NCI-H460 (cell line): ENCODE measurements around the gene FRZB. TPM values are rescaled to one million over a fixed set of nuclear protein-coding genes. Genes with fewer than 3 reads are reported as not detected.
A peak's percentile ranks its signal among the peaks of the same experiment; 100 is the strongest.
"Not testable (repeated sequence)": the region's sequence is repeated elsewhere in the genome, so short reads cannot be mapped to it uniquely, and the experiment has no call there.

Source experiments
- DNase-seq: peaks from one replicate; pipeline ENCODE4 v3.0.0-alpha.2; 2016; ENCODE audit warnings: low read depth; ENCODE audit errors: extremely low read depth
- total RNA-seq: library from RNA; depleted of rRNA; stranded (reverse); fragments of >200 nt; shearing (Covaris generic); gene quantifications from 2 replicates; pipeline ENCODE4 v1.2.3, GENCODE V29; 2014

FRZB gene
- total RNA-seq, 1 experiment from 2014 or later = not detected

DNA sequence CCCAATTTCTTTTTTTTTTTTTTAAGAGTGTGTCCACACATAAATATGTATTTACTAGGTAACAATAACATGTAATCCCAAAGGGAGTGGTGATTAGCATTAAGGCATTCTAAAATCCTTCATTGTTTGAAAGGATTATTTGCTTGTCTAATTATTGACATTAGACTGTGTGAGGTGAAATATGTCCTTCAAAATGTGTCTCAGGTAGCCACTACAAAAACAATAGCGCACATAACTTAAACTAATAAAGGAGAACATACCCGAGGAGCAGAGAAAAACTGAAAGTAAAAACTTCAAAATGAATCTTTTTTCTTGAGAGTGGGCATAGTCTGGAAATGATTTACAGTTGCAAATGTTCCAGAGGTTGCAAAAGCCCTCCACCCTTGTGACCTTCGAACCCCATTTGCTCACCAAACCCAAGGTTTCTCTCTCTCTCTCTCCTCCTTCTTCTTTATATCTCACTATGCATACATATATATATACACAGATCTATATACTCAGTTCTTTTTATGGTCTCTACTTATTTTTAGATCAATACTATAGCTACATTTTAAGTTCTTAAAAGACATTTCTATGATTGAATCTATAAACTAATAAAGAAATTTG is 24.4 kb upstream of the FRZB start:
- DNase-seq = no peak

DNA sequence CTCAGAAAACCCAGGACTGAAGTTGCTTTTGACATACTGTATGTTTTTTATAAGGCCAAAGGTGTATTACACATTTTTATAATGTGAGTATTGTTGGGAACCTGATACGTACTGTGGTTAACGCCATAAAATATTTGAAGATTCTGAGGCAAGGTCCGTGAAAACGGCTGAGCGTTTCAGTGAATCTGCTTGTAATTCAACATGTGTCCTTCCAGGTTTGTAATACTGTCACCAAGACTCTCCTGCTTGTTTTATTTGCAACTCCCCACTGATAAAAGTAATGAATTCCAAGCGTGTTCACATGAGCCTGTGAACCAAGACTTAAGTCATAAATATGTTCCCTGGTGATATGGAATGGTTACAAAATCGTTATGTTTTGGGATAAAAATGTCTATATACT is 23.9 kb upstream of the FRZB start:
- no peak for DNase-seq

DNA sequence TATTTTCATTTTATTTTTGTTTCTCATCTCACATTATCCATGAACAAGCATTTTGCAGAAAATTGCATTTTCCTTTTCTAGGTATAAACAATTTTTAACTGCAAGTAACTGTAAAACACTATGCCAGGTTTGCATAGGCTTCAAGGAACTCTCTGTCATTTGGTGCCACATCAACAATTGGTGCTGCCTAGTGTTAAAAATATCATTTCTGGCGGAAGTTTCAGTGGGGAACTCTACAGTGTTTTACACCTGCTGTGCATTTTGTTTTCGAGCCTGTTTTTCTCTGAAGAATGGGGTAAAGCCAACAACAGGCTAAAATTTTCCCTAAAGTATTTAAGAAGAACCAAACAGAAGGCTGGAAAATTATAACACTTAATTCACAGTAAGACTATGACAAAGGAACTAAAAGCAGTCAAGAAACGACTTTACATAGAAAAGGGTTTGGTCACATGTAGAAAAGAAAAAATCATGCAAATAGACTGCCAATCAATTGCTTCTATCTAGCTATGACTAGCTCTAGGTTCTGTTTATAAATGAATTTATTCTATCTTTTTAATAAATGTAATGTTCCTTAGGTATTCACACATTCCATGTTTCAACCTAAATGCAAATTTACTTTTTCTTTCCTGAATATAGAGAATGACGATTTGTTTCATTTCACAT is 21.4 kb upstream of the FRZB start:
- DNase-seq = no peak

DNA sequence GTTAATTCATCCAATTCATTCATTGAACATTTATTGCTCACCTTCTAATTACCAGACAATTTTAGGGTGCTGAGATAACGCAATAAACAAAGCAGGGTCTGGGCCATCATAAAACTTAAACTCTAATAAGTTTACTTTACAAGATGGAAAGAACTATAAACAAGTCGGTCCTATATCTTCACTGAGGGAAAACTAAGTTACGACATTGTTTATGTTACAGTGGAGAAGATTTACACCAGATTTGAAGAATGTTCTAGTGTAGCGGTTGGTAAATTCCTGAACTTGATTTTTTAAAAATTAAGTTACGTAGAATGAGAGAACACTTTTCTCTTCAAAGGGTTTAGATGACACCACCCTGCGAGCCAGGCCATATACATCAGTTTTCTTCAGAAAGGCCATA is 20.7 kb upstream of the FRZB start:
- no peak for DNase-seq

DNA sequence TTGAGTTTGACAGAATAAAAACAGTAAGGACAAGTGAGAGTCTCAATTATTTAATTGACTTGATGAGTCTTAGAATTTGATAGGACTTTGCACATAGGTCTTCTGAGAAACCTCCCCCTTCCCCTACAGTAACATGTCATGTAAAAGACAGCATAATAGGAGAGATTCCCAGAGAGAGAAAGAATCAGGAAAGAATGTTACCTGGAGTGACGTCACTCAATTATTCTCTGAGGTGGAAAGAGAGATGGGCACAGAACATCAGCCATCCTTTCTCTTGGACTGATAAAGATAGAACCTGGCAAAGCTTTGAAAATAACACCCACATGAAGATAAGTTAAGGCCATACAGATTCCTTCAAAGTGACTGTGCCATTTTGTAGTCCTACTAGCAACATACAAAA is 19.3 kb upstream of the FRZB start:
- no peak for DNase-seq

DNA sequence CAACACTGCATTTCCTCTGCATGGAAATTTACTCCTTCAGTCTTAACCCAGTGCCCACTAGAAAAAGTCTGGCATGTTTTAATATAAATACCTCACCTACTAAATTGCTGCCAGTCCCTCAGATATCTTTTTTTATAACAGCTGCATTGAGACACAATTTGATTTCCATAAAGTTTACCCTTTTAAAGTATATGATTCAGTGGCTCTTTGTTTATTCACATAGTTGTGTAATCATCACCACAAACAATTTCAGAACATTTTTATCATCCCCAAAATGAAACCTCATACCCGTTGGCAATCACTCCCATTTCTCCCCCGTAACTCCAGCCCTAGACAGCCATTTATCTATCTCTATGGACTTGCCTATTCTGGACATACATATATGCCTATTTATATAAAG is 17.0 kb upstream of the FRZB start:
- no peak for DNase-seq

DNA sequence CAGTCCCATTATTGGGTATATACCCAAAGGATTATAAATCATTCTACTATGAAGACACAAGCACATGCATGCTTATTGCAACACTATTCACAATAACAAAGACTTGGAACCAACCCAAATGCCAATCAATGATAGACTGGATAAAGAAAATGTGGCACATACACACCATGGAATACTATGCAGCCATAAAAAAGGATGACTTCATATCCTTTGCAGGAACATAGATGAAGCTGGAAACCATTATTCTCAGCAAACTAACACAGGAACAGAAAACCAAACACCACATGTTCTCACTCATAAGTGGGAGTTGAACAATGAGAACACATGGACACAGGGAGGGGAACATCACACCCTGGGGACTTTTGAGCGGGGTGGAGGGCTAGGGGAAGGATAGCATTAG is 13.7 kb upstream of the FRZB start:
- DNase-seq = not testable (repeated sequence)

DNA sequence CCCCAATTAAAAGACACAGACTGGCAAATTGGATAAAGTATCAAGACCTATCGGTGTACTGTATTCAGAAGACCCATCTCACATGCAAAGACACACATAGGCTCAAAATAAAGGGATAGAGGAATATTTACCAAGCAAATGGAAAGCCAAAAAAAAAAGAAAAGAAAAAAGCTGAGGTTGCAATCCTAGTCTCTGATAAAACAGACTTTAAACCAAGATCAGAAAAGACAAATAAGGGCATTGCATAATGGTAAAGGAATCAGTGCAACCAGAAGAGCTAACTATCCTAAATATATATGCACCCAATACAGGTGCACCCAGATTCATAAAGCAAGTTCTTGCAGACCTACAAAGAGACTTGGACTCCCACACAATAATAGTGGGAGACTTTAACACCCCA is 10.2 kb upstream of the FRZB start:
- not testable (repeated sequence) for DNase-seq

DNA sequence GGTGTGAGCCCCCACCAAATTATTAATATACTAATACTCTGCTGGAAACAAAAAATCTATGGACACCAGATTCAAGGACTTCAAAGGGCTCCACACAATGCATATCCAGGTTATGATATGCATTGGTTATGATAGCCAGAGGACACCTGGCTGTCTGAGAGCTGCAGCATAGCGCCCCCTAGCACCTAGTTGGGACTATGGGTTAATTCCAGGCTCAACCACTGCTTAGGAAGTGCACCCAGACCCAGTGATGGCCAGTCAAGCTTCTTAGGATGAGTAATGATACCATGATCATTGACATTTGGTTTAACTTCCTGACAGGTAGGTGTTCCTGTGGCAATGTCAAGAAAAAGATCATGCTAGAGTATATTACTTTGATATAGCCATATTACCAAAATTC is 3.8 kb upstream of the FRZB start:
- peak; percentile 9 for DNase-seq

DNA sequence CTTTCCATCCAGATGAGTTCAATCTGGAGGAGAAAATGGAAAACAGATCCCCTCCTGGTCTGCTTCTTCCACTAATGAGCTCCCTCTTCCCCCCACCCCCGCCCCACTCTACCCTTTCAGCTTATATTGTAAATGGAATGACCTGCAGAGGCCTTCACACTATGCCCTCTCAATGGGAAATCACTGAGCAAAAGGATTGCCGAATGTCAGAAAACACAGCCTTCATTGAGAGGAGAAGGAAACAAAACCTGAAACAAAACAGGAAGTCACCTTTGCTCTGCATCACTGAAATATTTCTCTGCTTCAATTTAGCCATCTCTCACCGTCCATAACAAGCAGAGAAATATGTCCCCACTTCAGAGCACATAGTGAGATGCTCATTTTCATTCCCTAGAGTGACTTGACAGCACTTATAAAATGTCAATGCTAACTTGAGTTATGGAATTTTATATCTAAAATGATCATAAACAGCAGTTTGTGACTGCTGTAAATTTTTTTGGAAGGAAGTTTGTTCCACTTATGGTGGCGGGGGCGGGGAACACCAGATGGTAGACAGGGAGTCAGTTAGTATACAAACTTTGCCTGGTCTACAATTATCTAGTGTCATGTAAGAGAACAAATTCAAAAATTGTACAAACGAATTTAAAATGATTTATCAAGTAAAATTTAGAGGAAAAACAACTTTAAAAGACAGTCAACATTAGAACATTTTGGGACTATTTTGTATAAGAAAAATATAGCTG is 1.8 kb upstream of the FRZB start:
- DNase-seq = no peak

DNA sequence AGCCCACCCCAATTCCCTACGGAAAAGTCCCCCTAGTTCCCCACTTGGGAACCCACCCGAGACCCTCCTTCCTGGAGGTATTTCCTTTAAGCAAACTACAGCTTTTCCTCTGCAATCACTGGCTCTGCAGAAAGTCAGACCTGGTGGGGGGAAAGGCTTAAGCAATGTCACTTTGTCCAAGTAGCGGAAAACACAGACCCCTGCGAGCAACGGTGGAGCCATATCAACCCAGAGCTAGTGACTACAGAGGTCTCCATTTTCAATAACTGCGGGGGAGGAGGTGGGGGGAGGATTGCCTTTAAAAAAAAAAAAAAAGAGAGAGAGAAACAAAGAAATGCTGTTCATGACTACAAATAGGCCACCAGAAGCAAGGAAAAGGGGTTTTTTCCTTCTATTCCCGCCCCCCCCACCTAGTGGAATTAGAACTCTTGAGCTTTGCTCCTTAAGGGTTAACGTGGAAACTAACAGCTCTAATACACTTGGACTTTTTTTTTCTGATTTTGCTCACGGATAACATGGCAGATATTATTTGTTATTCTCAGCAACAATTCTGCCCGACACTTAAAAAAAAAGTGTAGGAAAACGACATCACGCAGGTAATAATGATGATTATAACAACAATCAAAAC is 1.1 kb upstream of the FRZB start:
- DNase-seq = no peak

DNA sequence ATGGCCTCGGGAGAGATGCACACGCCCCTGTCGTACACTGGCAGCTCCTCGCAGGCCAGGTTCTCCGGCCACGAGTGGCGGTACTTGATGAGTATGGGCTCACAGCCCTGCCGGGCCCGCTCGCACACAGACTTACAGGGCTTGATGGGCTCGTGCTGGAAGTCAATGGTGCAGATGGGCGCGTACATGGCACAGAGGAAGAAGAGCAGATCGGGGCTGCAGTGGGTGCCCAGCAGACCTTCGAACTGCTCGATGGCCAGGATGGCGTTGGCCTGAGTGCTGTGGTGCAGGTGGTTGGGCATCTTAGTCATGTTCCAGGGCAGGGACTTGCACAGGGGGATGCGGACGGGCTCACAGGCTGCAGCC is 359 bp downstream of the FRZB start:
- no peak for DNase-seq

DNA sequence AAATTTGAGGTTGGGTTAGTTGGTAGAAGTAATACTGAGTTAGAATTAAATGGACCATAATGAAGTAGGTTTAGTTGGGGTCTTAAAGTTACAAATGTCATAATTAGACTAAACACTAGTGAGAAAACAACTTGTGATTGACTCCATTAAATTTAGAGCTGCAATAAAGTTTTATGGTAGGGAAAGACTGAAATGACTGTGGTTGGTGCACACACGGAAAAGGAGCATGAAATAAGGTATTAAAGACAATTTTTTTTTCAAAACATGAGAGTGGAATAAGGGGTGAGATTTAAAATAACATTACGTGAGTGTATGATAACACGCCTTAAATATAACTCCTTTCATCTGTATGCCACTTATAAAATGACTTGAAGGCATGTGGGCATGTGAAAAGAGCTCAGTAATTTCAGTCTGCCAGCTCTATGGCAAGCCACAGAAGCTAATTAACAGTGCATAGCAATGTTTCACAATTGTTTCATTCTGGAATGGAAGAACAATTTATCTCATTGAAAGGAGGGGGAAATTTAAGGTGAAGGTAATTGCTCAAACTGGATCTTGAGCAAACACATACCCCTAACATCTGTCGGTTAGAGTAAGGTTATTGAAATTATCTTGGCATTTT is 1.4 kb downstream of the FRZB start:
- DNase-seq = no peak

DNA sequence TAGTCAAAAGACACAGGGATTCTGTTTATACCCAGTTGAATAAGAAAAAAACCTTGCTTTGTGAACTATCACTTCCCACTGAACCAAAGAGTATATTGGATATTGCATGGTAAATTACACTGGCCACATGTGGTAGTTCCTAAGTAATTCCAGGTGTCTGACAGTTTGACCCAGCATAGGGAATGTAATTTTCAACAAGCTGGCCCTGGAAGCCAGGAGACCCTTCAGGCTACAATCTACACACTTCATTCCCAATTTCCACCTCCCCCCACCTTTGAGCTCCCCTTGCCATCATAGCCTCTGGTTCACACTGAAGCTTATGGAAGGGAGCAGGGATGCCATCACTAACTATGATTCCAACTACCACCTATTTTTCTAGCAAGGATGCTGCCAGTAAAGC is 2.8 kb downstream of the FRZB start:
- DNase-seq = no peak

DNA sequence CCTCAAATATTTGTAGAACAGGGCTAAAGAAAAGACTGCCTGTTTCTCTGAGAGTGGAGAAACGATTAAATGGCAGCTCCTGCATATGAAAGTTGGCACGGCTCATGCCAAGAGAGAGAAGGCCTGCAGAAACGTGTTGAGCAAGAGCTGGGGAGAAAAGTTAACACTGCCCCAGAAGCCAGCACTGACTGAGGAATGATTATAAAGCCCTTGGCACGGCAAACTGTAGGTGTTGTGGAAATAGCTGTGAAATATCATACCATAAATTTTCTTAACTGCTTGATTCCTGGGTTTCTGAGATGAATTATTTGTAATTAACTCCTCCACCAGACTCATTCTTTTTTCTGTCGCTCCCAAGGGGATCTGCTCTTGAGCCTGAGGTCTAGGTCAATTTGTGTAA is 4.3 kb downstream of the FRZB start:
- DNase-seq = no peak

DNA sequence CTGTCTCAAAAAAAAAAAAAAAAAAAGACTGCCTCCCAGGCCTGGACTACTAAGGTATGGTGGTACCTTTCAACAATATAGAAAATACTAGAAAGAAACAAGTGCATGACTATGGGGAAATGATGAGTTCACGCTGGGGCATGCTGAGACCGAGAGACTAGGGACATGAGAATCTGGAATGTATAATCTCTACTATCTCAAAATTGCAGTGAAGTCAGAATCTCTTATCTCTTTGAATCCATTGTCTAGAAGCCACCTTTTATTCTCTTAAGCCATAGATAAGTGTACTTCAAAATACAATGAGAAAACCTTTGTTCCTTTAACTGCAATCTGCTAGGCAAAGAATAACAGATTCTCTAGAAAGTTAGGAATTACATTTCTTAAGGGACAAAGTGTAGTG is 5.6 kb downstream of the FRZB start:
- no peak for DNase-seq

DNA sequence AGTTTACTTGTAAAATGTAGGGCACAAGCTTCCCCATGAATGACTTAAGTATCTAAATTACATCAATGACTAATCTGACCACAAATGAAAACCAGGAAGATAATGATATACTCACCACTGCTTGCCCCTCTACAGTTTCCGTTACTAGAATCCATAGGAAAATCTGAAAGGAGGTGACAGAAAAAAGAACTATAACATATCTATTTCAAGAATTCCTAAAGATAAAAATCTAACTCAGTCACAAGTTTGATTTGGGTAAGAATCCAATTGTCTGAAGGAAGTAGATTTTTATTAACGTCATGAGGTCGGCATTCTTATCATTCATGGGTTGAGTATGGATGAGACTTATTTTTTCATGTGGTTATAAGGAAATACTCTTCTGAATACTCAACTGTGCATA is 7.8 kb downstream of the FRZB start:
- DNase-seq = no peak

DNA sequence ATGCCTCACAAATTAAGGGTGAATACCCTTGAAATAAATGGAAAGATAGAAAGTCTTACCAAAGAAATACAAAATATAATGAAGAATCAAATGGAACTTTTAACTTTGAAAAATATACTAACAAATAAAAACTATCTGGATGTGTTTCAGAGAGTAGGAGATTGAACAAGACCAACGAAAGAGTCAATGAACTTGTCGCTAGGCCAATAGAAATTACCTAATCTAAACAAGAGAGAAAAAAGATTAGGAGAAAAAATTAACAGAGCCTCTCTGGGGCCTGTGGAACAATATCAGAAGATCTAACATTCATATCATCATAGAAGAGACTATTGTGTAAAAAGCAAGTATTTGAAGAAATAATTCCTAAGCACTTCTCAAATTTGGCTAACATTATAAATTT is 11.1 kb downstream of the FRZB start:
- no peak for DNase-seq

DNA sequence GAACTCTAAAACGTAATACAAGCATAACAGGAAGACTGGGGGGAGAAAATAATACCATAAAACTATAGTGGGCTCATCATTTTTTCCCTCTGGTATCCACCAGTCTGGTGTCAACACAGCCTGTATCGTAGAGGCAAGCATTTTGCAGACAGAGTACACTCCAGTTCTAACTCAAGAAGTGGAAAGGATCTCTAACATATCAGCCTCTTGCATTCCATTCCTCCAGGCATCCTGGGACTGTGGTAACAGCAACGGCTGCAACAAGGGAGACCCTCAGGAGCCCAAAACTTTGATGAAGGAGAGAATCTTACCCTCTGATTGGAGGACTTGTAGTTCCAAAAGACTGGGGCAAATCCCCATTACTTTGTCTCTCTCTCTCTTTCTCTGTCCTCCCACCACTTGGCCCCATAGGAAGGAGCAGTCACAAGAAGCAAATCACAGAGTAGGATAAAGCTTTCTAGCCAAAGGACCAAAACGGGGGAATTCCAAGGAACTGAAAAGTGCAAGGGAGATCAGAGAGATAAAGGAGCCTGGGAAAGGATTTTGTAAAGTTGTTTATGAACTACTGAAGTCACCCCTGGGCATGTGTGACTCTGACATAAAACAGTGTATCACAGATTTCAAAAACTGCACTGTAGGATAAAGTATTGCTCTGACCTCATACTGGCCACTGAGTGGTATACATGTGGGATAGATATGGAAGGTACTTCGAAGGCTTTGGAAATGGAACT is 11.9 kb downstream of the FRZB start:
- DNase-seq = no peak

DNA sequence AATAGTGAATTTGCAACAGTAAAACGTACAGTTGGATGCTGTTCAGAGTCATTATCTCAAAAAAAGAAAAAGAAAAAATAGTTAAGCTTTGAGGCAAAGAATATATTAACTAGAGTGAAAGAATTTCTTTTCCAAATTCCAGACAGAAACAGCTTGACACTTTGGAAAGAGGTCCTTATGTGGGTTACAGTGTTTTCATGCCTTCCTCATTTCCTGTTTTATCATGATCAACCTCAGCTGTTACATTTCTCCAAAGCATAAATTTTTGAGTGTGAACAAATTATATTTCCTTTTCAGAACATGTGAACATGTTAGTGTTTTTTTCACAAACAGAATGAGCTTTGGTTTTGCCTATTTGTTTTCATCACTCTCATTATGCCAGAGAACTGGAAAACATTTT is 13.6 kb downstream of the FRZB start:
- no peak for DNase-seq

DNA sequence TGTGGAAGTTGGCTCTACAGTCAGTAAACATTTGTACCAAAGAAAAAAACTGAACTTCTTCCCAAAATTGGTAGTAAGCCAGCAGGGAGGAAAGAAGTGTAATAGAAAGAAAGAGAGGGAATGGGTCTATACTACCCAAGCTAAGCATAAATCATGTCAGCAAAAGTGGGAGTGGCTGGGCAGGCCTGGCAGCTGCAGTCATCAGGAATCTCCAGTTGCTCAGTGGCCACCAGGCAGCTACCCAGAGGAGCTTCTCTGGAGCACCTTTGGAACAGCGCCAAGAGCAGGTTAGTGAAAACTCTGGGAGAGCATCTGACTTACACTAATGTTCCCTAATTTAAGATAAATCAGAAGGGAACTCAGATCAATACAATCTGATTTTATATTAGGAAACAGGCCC is 14.3 kb downstream of the FRZB start:
- no peak for DNase-seq
